ENCODE results near the gene PEX13. TPM values are rescaled to one million over a fixed set of nuclear protein-coding genes. Genes with fewer than 3 reads are reported as not detected.
A peak's percentile ranks its signal among the peaks of the same experiment; 100 is the strongest.
"Not testable (repeated sequence)": the region's sequence is repeated elsewhere in the genome, so short reads cannot be mapped to it uniquely, and the experiment has no call there.

The PEX13 gene
- total and polyA plus RNA-seq, 2 experiments from 2014 or later = 26.7 to 35.5 TPM

- no peak overlapping the region for H3K27ac ChIP-seq
- peak; percentile 54 for TF ChIP-seq CTCF (IDR thresholded peaks at IDR 0.05; ENCODE audit: low read depth, low read length)
- no peak overlapping the region for H3K4me3 ChIP-seq
- H3K36me3 ChIP-seq = no peaks in the 10 kb centered on the region
- H3K27me3 ChIP-seq = no peaks in the 10 kb centered on the region
- H3K9me3 ChIP-seq (ENCODE audit: low read depth) = no peaks in the 10 kb centered on the region
- no peaks in the 10 kb centered on the region for H3K4me1 ChIP-seq (ENCODE audit: low read depth)
- DNase-seq (ENCODE audit: low read depth in 1 of 2, low spot score in 1 of 2) = peak; percentile 60 to 70
These were observed 18.6 kb upstream of the PEX13 start for GRCh38 chr2:60998628-60999545.

GRCh38 chr2:61005736-61006135, 11.8 kb upstream of the PEX13 start:
- Histone ChIP-seq H3K36me3 (no peaks in the 10 kb centered on the region), H3K4me1 (ENCODE audit: low read depth) (no peaks in the 10 kb centered on the region), H3K27ac (no peak overlapping the region), H3K27me3 (no peaks in the 10 kb centered on the region), H3K9me3 (ENCODE audit: low read depth) (no peaks in the 10 kb centered on the region), H3K4me3 (no peak overlapping the region)
- no peak for TF ChIP-seq CTCF (IDR thresholded peaks at IDR 0.05; ENCODE audit: low read depth, low read length)
- no peak for DNase-seq (ENCODE audit: low read depth in 1 of 2, low spot score in 1 of 2)

- Histone ChIP-seq H3K4me3 (no peak overlapping the region), H3K36me3 (no peaks in the 10 kb centered on the region), H3K9me3 (ENCODE audit: low read depth) (no peaks in the 10 kb centered on the region), H3K4me1 (ENCODE audit: low read depth) (no peaks in the 10 kb centered on the region), H3K27me3 (no peaks in the 10 kb centered on the region), H3K27ac (no peak overlapping the region)
- no peak for TF ChIP-seq CTCF (IDR thresholded peaks at IDR 0.05; ENCODE audit: low read depth, low read length)
- no peak for DNase-seq (ENCODE audit: low read depth in 1 of 2, low spot score in 1 of 2)
These were observed 10.9 kb upstream of the PEX13 start for GRCh38 chr2:61006486-61007105.

GRCh38 chr2:61009355-61009754, 8.2 kb upstream of the PEX13 start:
- H3K4me3 ChIP-seq = no peak overlapping the region
- H3K4me1 ChIP-seq (ENCODE audit: low read depth) = no peaks in the 10 kb centered on the region

GRCh38 chr2:61011678-61012077, 5.8 kb upstream of the PEX13 start:
- DNase-seq (ENCODE audit: low read depth in 1 of 2, low spot score in 1 of 2) = peak in 1 of 2 donors; percentile 48
- H3K4me3 ChIP-seq = no peak overlapping the region
- TF ChIP-seq CTCF (IDR thresholded peaks at IDR 0.05; ENCODE audit: low read depth, low read length) = no peak
- H3K4me1 ChIP-seq (ENCODE audit: low read depth) = peaks cover 4% of the 10 kb centered on the region
- H3K9me3 ChIP-seq (ENCODE audit: low read depth) = no peaks in the 10 kb centered on the region
- H3K27me3 ChIP-seq = no peaks in the 10 kb centered on the region
- H3K27ac ChIP-seq = no peak overlapping the region
- no peaks in the 10 kb centered on the region for H3K36me3 ChIP-seq

More at GRCh38 chr2:61009355-61009754, 8.2 kb upstream of the PEX13 start:
- no peak overlapping the region for H3K27ac ChIP-seq
- DNase-seq (ENCODE audit: low read depth in 1 of 2, low spot score in 1 of 2) = no peak
- no peak for TF ChIP-seq CTCF (IDR thresholded peaks at IDR 0.05; ENCODE audit: low read depth, low read length)
- no peaks in the 10 kb centered on the region for H3K36me3 ChIP-seq
- no peaks in the 10 kb centered on the region for H3K27me3 ChIP-seq
- no peaks in the 10 kb centered on the region for H3K9me3 ChIP-seq (ENCODE audit: low read depth)

- not testable (repeated sequence) for H3K27ac ChIP-seq
- peak in 1 of 2 donors; percentile 46 for DNase-seq (ENCODE audit: low read depth in 1 of 2, low spot score in 1 of 2)
These were observed 5.2 kb upstream of the PEX13 start for GRCh38 chr2:61012303-61012702.

More at GRCh38 chr2:61012303-61012702, 5.2 kb upstream of the PEX13 start:
- not testable (repeated sequence) for H3K4me1 ChIP-seq (ENCODE audit: low read depth); H3K9me3 ChIP-seq (ENCODE audit: low read depth); H3K4me3 ChIP-seq; H3K36me3 ChIP-seq; H3K27me3 ChIP-seq

Data from cardiac muscle cell (in vitro differentiated cells and primary cell).